ENCODE measurements around the gene POU2F1. TPM values are rescaled to one million over a fixed set of nuclear protein-coding genes. Genes with fewer than 3 reads are reported as not detected.

Gene POU2F1
- total RNA-seq, 6 donors from 2014 or later: 9.1 to 26.8 (median 15.6) TPM

DNA sequence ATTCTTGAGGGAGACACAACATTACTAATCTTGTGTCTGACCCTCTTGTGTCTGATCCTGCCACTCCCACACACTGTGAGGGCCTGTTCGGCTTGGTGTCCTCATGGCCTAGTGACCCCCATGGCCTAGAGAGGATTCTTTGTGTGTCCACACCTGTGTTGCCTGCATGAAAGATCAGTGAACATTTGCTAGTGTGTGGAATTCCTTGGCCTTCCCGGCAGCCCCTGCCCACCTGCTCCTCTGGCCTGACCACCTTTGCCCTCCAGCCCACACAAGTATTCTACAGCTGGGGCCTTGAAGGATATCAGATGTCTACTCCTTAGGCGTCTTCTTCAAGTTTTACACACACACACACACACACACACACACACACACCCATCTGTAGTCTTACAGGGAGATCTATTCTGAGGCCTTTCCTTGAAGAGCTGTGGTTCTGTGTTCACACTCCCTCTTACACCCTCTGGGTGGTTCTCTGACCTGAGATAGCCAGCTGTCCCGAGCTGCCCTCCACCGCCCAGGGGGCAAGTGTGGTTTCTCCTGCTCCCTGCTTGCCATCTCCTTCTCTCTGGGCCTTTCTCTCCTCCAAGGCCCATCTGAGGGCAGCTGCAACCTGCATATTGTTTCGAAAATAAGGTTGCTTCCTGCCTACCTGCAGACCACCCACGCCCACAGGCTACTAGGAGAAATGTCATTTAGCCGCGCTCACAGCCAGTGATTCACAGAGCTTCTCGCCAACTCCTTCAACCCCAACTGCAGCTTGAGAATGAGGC lies 252.3 kb downstream of the POU2F1 start:
- no peak overlapping the region for H3K27ac ChIP-seq
- WGBS, 2 donors: 90% methylated on average over 10 of the region's 10 CpGs
- no peak overlapping the region for H3K4me3 ChIP-seq
- TF ChIP-seq POLR2A (IDR thresholded peaks at IDR 0.05): no peak
- no peak for TF ChIP-seq CTCF (IDR thresholded peaks at IDR 0.05)
- TF ChIP-seq POLR2AphosphoS5 (IDR thresholded peaks at IDR 0.05): no peak
- TF ChIP-seq EP300 (IDR thresholded peaks at IDR 0.05): no peak
- H3K9me3 ChIP-seq: no peaks in the 10 kb centered on the region
- peaks cover 0 to 5% (median 2%) of the 10 kb centered on the region in 4 donors for H3K4me1 ChIP-seq
- H3K27me3 ChIP-seq: no peaks in the 10 kb centered on the region
- peak in 1 of 2 donors; percentile 46 for ATAC-seq (ENCODE audit: low FRiP score in 2 of 2)
- H3K36me3 ChIP-seq: no peaks in the 10 kb centered on the region
- DNase-seq: no peak

DNA sequence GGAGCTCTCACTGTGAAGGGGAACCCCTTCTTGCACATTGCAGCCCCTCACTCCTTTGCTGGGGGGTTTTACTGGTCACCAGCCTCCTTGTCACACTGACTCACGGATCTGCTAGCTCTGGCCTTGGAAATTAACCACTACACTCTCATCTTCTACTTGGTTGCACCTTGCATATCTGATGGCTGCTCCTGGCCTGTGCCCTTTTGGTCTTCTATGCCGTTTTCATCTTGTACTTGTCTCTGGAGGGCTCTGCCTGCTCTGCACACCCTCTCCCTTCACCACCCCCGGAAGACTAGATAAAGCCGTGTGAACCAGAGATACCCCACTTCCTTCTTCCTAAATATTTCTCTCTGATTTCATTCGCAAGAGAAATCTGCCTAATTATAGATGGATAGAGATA lies 253.1 kb downstream of the POU2F1 start:
- 63 to 70% methylated on average over 5 of the region's 5 CpGs for WGBS, 2 donors
- ATAC-seq (ENCODE audit: low FRiP score in 2 of 2) (no peak), DNase-seq (peak in 1 of 2 donors; percentile 15)
- TF ChIP-seq EP300 (IDR thresholded peaks at IDR 0.05) (no peak), CTCF (IDR thresholded peaks at IDR 0.05) (no peak), POLR2A (IDR thresholded peaks at IDR 0.05) (no peak), POLR2AphosphoS5 (IDR thresholded peaks at IDR 0.05) (no peak)
- H3K4me1 ChIP-seq: peaks cover 0 to 5% (median 2%) of the 10 kb centered on the region in 4 donors
- no peak overlapping the region for H3K4me3 ChIP-seq
- H3K27me3 ChIP-seq: no peaks in the 10 kb centered on the region
- H3K9me3 ChIP-seq: no peaks in the 10 kb centered on the region
- no peaks in the 10 kb centered on the region for H3K36me3 ChIP-seq
- H3K27ac ChIP-seq: no peak overlapping the region

- Histone ChIP-seq H3K4me1 (peaks cover 0 to 5% (median 2%) of the 10 kb centered on the region in 4 donors), H3K27ac (no peak overlapping the region), H3K9me3 (no peaks in the 10 kb centered on the region), H3K36me3 (no peaks in the 10 kb centered on the region), H3K4me3 (no peak overlapping the region), H3K27me3 (no peaks in the 10 kb centered on the region)
- peak in 1 of 2 donors; percentile 16 for DNase-seq
- ATAC-seq (ENCODE audit: low FRiP score in 2 of 2): no peak
- TF ChIP-seq CTCF (IDR thresholded peaks at IDR 0.05): no peak
- TF ChIP-seq POLR2A (IDR thresholded peaks at IDR 0.05): no peak
- TF ChIP-seq POLR2AphosphoS5 (IDR thresholded peaks at IDR 0.05): no peak
- no peak for TF ChIP-seq EP300 (IDR thresholded peaks at IDR 0.05)
- WGBS, 2 donors: 53 to 57% methylated on average over 5 of the region's 5 CpGs
Observed at GRCh38 chr1:167474191-167474641, 253.5 kb downstream of the POU2F1 start.

GRCh38 chr1:167476061-167476460 lies 255.4 kb downstream of the POU2F1 start:
- H3K4me1 ChIP-seq: peaks cover 0 to 5% (median 2%) of the 10 kb centered on the region in 4 donors
- WGBS, 2 donors: 92 to 100% methylated on average over 2 of the region's 2 CpGs
- H3K9me3 ChIP-seq: no peaks in the 10 kb centered on the region
- no peaks in the 10 kb centered on the region for H3K36me3 ChIP-seq
- peak in 1 of 2 donors; percentile 4 for DNase-seq
- no peak for ATAC-seq (ENCODE audit: low FRiP score in 2 of 2)
- H3K4me3 ChIP-seq: no peak overlapping the region
- no peak for TF ChIP-seq POLR2AphosphoS5 (IDR thresholded peaks at IDR 0.05)
- TF ChIP-seq POLR2A (IDR thresholded peaks at IDR 0.05): no peak
- TF ChIP-seq EP300 (IDR thresholded peaks at IDR 0.05): no peak
- no peak for TF ChIP-seq CTCF (IDR thresholded peaks at IDR 0.05)
- no peaks in the 10 kb centered on the region for H3K27me3 ChIP-seq
- no peak overlapping the region for H3K27ac ChIP-seq

Other genes starting within 250 kb of the POU2F1 start
- gene ILDR2, start 245.3 kb upstream of the POU2F1 start, total RNA-seq: 1 to 10 TPM in 3 of 6 donors, under 1 TPM in 3; under 0.01 to 3.3 (median 0.84) TPM
- gene MAEL, start 231.6 kb upstream of the POU2F1 start, total RNA-seq: not detected
- gene GPA33, start 130.5 kb upstream of the POU2F1 start, total RNA-seq: 10 to 100 TPM in 1 of 6 donors, 1 to 10 TPM in 4, under 1 TPM in 1; 0.89 to 18.4 (median 3.8) TPM
- gene STYXL2, start 126.8 kb upstream of the POU2F1 start, total RNA-seq: under 1 TPM in 3 of 6 donors, not detected in 3; 0.10 to 0.30 (median 0.23) TPM

Data from upper lobe of left lung (tissue), 6 donors.